A549 (cell line): ENCODE results near the gene FOSL1. TPM values are rescaled to one million over a fixed set of nuclear protein-coding genes. Genes with fewer than 3 reads are reported as not detected.

ENCODE experiments used
- ATAC-seq, 2 experiments: fragments of 200-7000 bp in 1 of 2; fragments of >200 bp in 1 of 2; cut with Nextera tagmentation in 1 of 2; cut with Tn5 transposase in 1 of 2; 3 replicates each; pipeline versions ENCODE4 v1.8.0 to v1.9.1; 2018 to 2020; ENCODE audit warnings: mild to moderate bottlenecking in 1 of 2, moderate library complexity in 1 of 2
- CTCF ChIA-PET: fragments of 300-600 bp; sonication (Branson Sonifier 250); formaldehyde crosslinking; extraction: SDS; loops from one replicate; lab custom pipeline; 2021; ENCODE audit warnings: antibody characterized with exemption, inconsistent platforms; lab: Yijun Ruan, JAX
- POLR2A ChIA-PET: fragments of 350-600 bp; formaldehyde crosslinking; extraction: SDS; loops from one replicate; lab custom pipeline; 2021; ENCODE audit warnings: antibody characterized with exemption, inconsistent platforms; lab: Yijun Ruan, JAX
- DNase-seq, 2 experiments: peaks; one replicate each; pipeline versions ENCODE4 v3.0.0 to v3.0.0-alpha.2; 2011 to 2016; ENCODE audit warnings: low read depth in 1 of 2, low spot score in 1 of 2
- FAIRE-seq: peaks from 2 replicates; lab custom pipeline; 2011; peaks lifted over from hg19 to GRCh38; lab: Jason Lieb, UNC
- H3K27ac ChIP-seq, 2 experiments: fragments of >200 bp; sonication (Bioruptor Twin); formaldehyde crosslinking; 3 replicates each; pipeline ENCODE4 v1.5.1; 2016 to 2017
- H3K4me1 ChIP-seq: fragments of >200 bp; sonication (Bioruptor Twin); formaldehyde crosslinking; 3 replicates; pipeline ENCODE4 v1.6.1; 2016
- H3K4me2 ChIP-seq: fragments of >200 bp; sonication (Bioruptor Twin); formaldehyde crosslinking; 3 replicates; pipeline ENCODE4 v1.6.1; 2016
- H3K4me3 ChIP-seq: fragments of >200 bp; sonication (Bioruptor Twin); formaldehyde crosslinking; 3 replicates; pipeline ENCODE4 v1.5.1; 2016
- H3K9me3 ChIP-seq: fragments of >200 bp; sonication (Bioruptor Twin); formaldehyde crosslinking; 3 replicates; pipeline ENCODE4 v1.6.1; 2016
- ATOH8 ChIP-seq: fragments of 250-450 bp; sonication (Bioruptor Pico); IDR thresholded peaks from 2 replicates; pipeline ENCODE4 v1.5.0; 2020; ENCODE audit warnings: low read depth, mild to moderate bottlenecking, moderate library complexity
- CBX8 ChIP-seq: fragments of 200-600 bp; sonication (generic); IDR thresholded peaks from 2 replicates; pipeline ENCODE4 v1.6.1; 2016
- CEBPB ChIP-seq, 2 experiments: fragments of >200 bp in 1 of 2; sonication (Bioruptor Twin) in 1 of 2; formaldehyde crosslinking in 1 of 2; IDR thresholded peaks; 2 replicates each; pipeline ENCODE4 v1.6.1; 2012 to 2016
- CHD4 ChIP-seq: fragments of 200-600 bp; sonication (generic); IDR thresholded peaks from 2 replicates; pipeline ENCODE4 v1.6.1; 2016; ENCODE audit warnings: antibody characterized with exemption, mild to moderate bottlenecking, borderline replicate concordance
- CTCF ChIP-seq: fragments of >200 bp; sonication (Bioruptor Twin); formaldehyde crosslinking; IDR thresholded peaks from 3 replicates; pipeline ENCODE4 v1.5.1; 2016
- EHF ChIP-seq: fragments of 250-450 bp; sonication (Bioruptor Pico); IDR thresholded peaks from 2 replicates; pipeline ENCODE4 v1.5.0; 2020; ENCODE audit warnings: mild to moderate bottlenecking
- EHMT2 ChIP-seq: fragments of 200-600 bp; sonication (generic); IDR thresholded peaks from 2 replicates; pipeline ENCODE4 v1.6.1; 2016; ENCODE audit warnings: antibody characterized with exemption, low read depth, mild to moderate bottlenecking, moderate library complexity
- EP300 ChIP-seq, 2 experiments: fragments of >200 bp; sonication (Bioruptor Twin); formaldehyde crosslinking; IDR thresholded peaks; 2 replicates in 1 of 2; 3 replicates in 1 of 2; pipeline ENCODE4 v1.6.1; 2016 to 2017
- ESRRA ChIP-seq: fragments of 150-350 bp; IDR thresholded peaks from 2 replicates; pipeline ENCODE4 v1.6.1; 2014; ENCODE audit warnings: mild to moderate bottlenecking, low read length, borderline replicate concordance
- FOSB ChIP-seq: fragments of 250-450 bp; sonication (Bioruptor Pico); IDR thresholded peaks from 2 replicates; pipeline ENCODE4 v1.5.0; 2020; ENCODE audit warnings: mild to moderate bottlenecking, moderate library complexity
- FOSL2 ChIP-seq, 2 experiments: fragments of 450-650 bp in 1 of 2; fragments of >200 bp in 1 of 2; sonication (Bioruptor Twin) in 1 of 2; formaldehyde crosslinking; IDR thresholded peaks; 2 replicates each; pipeline versions ENCODE4 v1.5.0 to v1.6.1; 2016 to 2020; ENCODE audit warnings: mild to moderate bottlenecking in 1 of 2, moderate library complexity in 1 of 2
- HDAC2 ChIP-seq: fragments of 200-600 bp; sonication (generic); IDR thresholded peaks from 2 replicates; pipeline ENCODE4 v1.6.1; 2016
- HEYL ChIP-seq: fragments of 250-450 bp; sonication (Bioruptor Pico); IDR thresholded peaks from 2 replicates; pipeline ENCODE4 v1.8.0; 2021; ENCODE audit warnings: mild to moderate bottlenecking, moderate library complexity
- HOXA7 ChIP-seq: fragments of 250-450 bp; sonication (Bioruptor Pico); IDR thresholded peaks from 2 replicates; pipeline ENCODE4 v1.5.0; 2020; ENCODE audit warnings: mild to moderate bottlenecking, moderate library complexity
- HOXB13 ChIP-seq: fragments of 250-450 bp; sonication (Bioruptor Pico); IDR thresholded peaks from 2 replicates; pipeline ENCODE4 v1.5.0; 2020; ENCODE audit warnings: low read depth, mild to moderate bottlenecking, moderate library complexity
- JUN ChIP-seq, 2 experiments: fragments of >200 bp; sonication (Bioruptor Twin); formaldehyde crosslinking; IDR thresholded peaks; 2 replicates in 1 of 2; 3 replicates in 1 of 2; pipeline ENCODE4 v1.6.1; 2016 to 2017
- KDM1A ChIP-seq: fragments of 200-600 bp; sonication (generic); IDR thresholded peaks from 2 replicates; pipeline ENCODE4 v1.6.1; 2016; ENCODE audit warnings: low read depth, mild to moderate bottlenecking
- KDM5A ChIP-seq: fragments of 200-600 bp; sonication (generic); IDR thresholded peaks from 2 replicates; pipeline ENCODE4 v1.6.1; 2016; ENCODE audit warnings: antibody characterized with exemption, mild to moderate bottlenecking
- MAZ ChIP-seq: fragments of 150-350 bp; IDR thresholded peaks from 2 replicates; pipeline ENCODE4 v1.6.1; 2014; ENCODE audit warnings: antibody characterized with exemption, low read depth, low read length, borderline replicate concordance
- NPAS2 ChIP-seq: fragments of 250-450 bp; sonication (Bioruptor Pico); IDR thresholded peaks from 2 replicates; pipeline ENCODE4 v1.8.0; 2022; ENCODE audit warnings: mild to moderate bottlenecking, moderate library complexity, borderline replicate concordance
- NR3C1 ChIP-seq: fragments of >200 bp; sonication (Bioruptor Twin); formaldehyde crosslinking; IDR thresholded peaks from 3 replicates; pipeline ENCODE4 v1.6.1; 2017
- PBX3 ChIP-seq: IDR thresholded peaks from 2 replicates; pipeline ENCODE4 v1.6.1; 2012
- PHF8 ChIP-seq: fragments of 200-600 bp; sonication (generic); IDR thresholded peaks from 2 replicates; pipeline ENCODE4 v1.6.1; 2016; ENCODE audit warnings: low read depth, mild to moderate bottlenecking, antibody characterized with exemption, moderate library complexity, borderline replicate concordance
- POLR2A ChIP-seq: IDR thresholded peaks from 2 replicates; pipeline ENCODE4 v1.6.1; 2012; ENCODE audit warnings: mild to moderate bottlenecking, low read length
- POLR2AphosphoS2 ChIP-seq: conservative IDR thresholded peaks from 2 replicates; pipeline ENCODE4 v1.6.1; 2012; ENCODE audit warnings: low read length, improper control_type of control experiment, inconsistent platforms
- RAD21 ChIP-seq, 2 experiments: fragments of >200 bp in 1 of 2; sonication (Bioruptor Twin) in 1 of 2; formaldehyde crosslinking in 1 of 2; IDR thresholded peaks in 1 of 2; conservative IDR thresholded peaks in 1 of 2; 2 replicates in 1 of 2; 3 replicates in 1 of 2; pipeline ENCODE4 v1.6.1; 2012 to 2018; ENCODE audit warnings: inconsistent platforms in 1 of 2
- RARB ChIP-seq: fragments of 250-450 bp; sonication (Bioruptor Pico); IDR thresholded peaks from 2 replicates; pipeline ENCODE4 v1.8.0; 2021; ENCODE audit warnings: mild to moderate bottlenecking, moderate library complexity
- RCOR1 ChIP-seq: fragments of 150-350 bp; IDR thresholded peaks from 2 replicates; pipeline ENCODE4 v1.6.1; 2014; ENCODE audit warnings: antibody characterized with exemption, low read length, low read depth
- RFX5 ChIP-seq: fragments of 450-650 bp; IDR thresholded peaks from 2 replicates; pipeline ENCODE4 v1.7.1; 2014; ENCODE audit warnings: antibody characterized with exemption, mild to moderate bottlenecking, moderate library complexity
- RNF2 ChIP-seq: fragments of 200-600 bp; sonication (generic); IDR thresholded peaks from 2 replicates; pipeline ENCODE4 v1.6.1; 2016; ENCODE audit warnings: low read depth, mild to moderate bottlenecking, antibody characterized with exemption, moderate library complexity, borderline replicate concordance
- SREBF2 ChIP-seq: fragments of 450-650 bp; IDR thresholded peaks from 2 replicates; pipeline ENCODE4 v1.6.1; 2014; ENCODE audit warnings: mild to moderate bottlenecking, moderate library complexity
- TP53 ChIP-seq: fragments of 250-450 bp; sonication (Bioruptor Pico); IDR thresholded peaks from 2 replicates; pipeline ENCODE4 v1.5.0; 2021; ENCODE audit warnings: mild to moderate bottlenecking, moderate library complexity
- ZC3H11A ChIP-seq: fragments of 450-650 bp; IDR thresholded peaks from 2 replicates; pipeline ENCODE4 v1.6.1; 2014; ENCODE audit warnings: antibody characterized with exemption, mild to moderate bottlenecking
- ZFP36 ChIP-seq: fragments of 450-650 bp; IDR thresholded peaks from 2 replicates; pipeline ENCODE4 v1.6.1; 2014; ENCODE audit warnings: borderline replicate concordance; ENCODE audit not compliant: partially characterized antibody
- ZSCAN20 ChIP-seq: fragments of 250-450 bp; sonication (Bioruptor Pico); IDR thresholded peaks from 2 replicates; pipeline ENCODE4 v1.8.0; 2022; ENCODE audit warnings: mild to moderate bottlenecking, moderate library complexity
- WGBS: methylation state at CpG from one replicate; pipeline ENCODE4 v1.1.6; 2017; ENCODE audit errors: missing lambda C conversion rate; 5-methylcytosine and 5-hydroxymethylcytosine counted together
- polyA plus RNA-seq, 4 experiments: library from polyadenylated mRNA; depleted of rRNA in 3 of 4; stranded (reverse); fragments of >200 nt; fragmentation: RNase III in 1 of 4; extraction: RNeasy Plus Mini Kit Qiagen cat#74134 plus additional on column Dnase treatment in 1 of 4; gene quantifications; 2 replicates in 3 of 4; 3 replicates in 1 of 4; pipeline ENCODE4 v1.2.3, GENCODE V29; 2011 to 2017
- TF ChIP-seq, protein P1 (sequence below): fragments of >200 bp; sonication (Bioruptor Twin); formaldehyde crosslinking; IDR thresholded peaks from 2 replicates; pipeline ENCODE4 v1.6.1; 2016
- TF ChIP-seq, protein P2 (sequence below): fragments of 450-650 bp; IDR thresholded peaks from 2 replicates; pipeline ENCODE4 v1.6.1; 2014; ENCODE audit warnings: antibody characterized with exemption
- TF ChIP-seq, protein P3 (sequence below): IDR thresholded peaks from 2 replicates; pipeline ENCODE4 v1.6.1; 2012; ENCODE audit warnings: low read depth, borderline replicate concordance

FOSL1 gene
- polyA plus RNA-seq, 2 of the 4 experiments (the other 2 are of a cell fraction), result 6.7 to 24.1 TPM

GRCh38 chr11:65859812-65860277 lies 40.3 kb downstream of the FOSL1 start:
- WGBS, result 5% methylated on average over 16 of the region's 16 CpGs
- no peak for FAIRE-seq
- peak overlapping the region; percentile 88 to 96 for H3K27ac ChIP-seq
- H3K4me3 ChIP-seq, result peak overlapping the region; percentile 70
- ATAC-seq, result peak; percentile 2 to 7
- H3K4me1 ChIP-seq, result peaks cover 24% of the 10 kb centered on the region
- ChIA-PET POLR2A (interaction anchor here (0.7 to 3.4 kb wide), 17 partner anchors 8 to 245 kb away, joined by 3 to 36 read pairs (median 8); partner anchors contain the start of genes AP5B1, CCDC85B, FIBP and KAT5), CTCF (interaction anchor here (0.6 to 7.6 kb wide), 51 partner anchors 9 to 420 kb away, joined by 3 to 195 read pairs (median 4); partner anchors contain the start of genes AP5B1, CCDC85B, CTSW and EFEMP2)
- no peak for DNase-seq
- peak overlapping the region; percentile 87 for H3K4me2 ChIP-seq
- no peaks in the 10 kb centered on the region for H3K9me3 ChIP-seq
- TF ChIP-seq, protein P1, sequence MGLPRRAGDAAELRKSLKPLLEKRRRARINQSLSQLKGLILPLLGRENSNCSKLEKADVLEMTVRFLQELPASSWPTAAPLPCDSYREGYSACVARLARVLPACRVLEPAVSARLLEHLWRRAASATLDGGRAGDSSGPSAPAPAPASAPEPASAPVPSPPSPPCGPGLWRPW, result no peak
- no peak for TF ChIP-seq KDM5A
- no peak for TF ChIP-seq SREBF2
- no peak for TF ChIP-seq KDM1A
- no peak for TF ChIP-seq CBX8
- peak; percentile 45; the same call in 1 of the 2 replicates for TF ChIP-seq PHF8
- TF ChIP-seq CEBPB (IDR thresholded peaks at IDR 0.05), result no peak
- no peak for TF ChIP-seq HEYL (CRISPR knock-in tag)
- no peak for TF ChIP-seq NR3C1
- no peak for TF ChIP-seq HOXA7 (CRISPR knock-in tag)
- no peak for TF ChIP-seq ZSCAN20
- TF ChIP-seq ATOH8 (CRISPR knock-in tag), result 0 out of 2 replicates have a peak, but pooled peaks have one; percentile 24
- no peak for TF ChIP-seq HDAC2
- TF ChIP-seq EHMT2, result no peak
- TF ChIP-seq FOSB (CRISPR knock-in tag), result no peak
- TF ChIP-seq JUN (IDR thresholded peaks at IDR 0.05), result no peak; a peak in 1 of 5 replicates
- no peak for TF ChIP-seq POLR2AphosphoS2
- TF ChIP-seq RAD21 (conservative IDR thresholded peaks at IDR 0.05 in 1 of 2, IDR thresholded peaks at IDR 0.05 in 1 of 2), result no peak
- TF ChIP-seq RNF2, result no peak
- TF ChIP-seq ZFP36, result no peak
- TF ChIP-seq RCOR1, result no peak
- 0 out of 2 replicates have a peak, but pooled peaks have one; percentile 4 for TF ChIP-seq MAZ
- TF ChIP-seq ZC3H11A, result 0 out of 2 replicates have a peak, but pooled peaks have one; percentile 3
- TF ChIP-seq ESRRA, result no peak
- TF ChIP-seq CTCF, result no peak
- TF ChIP-seq FOSL2 (IDR thresholded peaks at IDR 0.05), result no peak
- TF ChIP-seq FOSL2 (CRISPR knock-in tag; IDR thresholded peaks at IDR 0.05), result no peak
- peak; percentile 70; the same call in 1 of the 2 replicates for TF ChIP-seq HOXB13 (CRISPR knock-in tag)
- TF ChIP-seq EHF (CRISPR knock-in tag), result no peak; the same call in 1 of the 2 replicates
- no peak for TF ChIP-seq PBX3
- TF ChIP-seq EP300 (IDR thresholded peaks at IDR 0.05), result no peak
- TF ChIP-seq, protein P2, sequence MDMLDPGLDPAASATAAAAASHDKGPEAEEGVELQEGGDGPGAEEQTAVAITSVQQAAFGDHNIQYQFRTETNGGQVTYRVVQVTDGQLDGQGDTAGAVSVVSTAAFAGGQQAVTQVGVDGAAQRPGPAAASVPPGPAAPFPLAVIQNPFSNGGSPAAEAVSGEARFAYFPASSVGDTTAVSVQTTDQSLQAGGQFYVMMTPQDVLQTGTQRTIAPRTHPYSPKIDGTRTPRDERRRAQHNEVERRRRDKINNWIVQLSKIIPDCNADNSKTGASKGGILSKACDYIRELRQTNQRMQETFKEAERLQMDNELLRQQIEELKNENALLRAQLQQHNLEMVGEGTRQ, result no peak; the same call in 1 of the 2 replicates
- TF ChIP-seq POLR2A, result no peak
- peak; percentile 50; the same call in 1 of the 2 replicates for TF ChIP-seq TP53 (CRISPR knock-in tag)
- TF ChIP-seq RARB (CRISPR knock-in tag), result 0 out of 2 replicates have a peak, but pooled peaks have one; percentile 23
- no peak for TF ChIP-seq CHD4
- TF ChIP-seq NPAS2 (CRISPR knock-in tag), result no peak
- TF ChIP-seq, protein P3, sequence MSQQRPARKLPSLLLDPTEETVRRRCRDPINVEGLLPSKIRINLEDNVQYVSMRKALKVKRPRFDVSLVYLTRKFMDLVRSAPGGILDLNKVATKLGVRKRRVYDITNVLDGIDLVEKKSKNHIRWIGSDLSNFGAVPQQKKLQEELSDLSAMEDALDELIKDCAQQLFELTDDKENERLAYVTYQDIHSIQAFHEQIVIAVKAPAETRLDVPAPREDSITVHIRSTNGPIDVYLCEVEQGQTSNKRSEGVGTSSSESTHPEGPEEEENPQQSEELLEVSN, result no peak
- 0 out of 2 replicates have a peak, but pooled peaks have one; percentile 0 for TF ChIP-seq RFX5
